Activated CD8-positive, alpha-beta memory T cell treated with anti-CD3 and anti-CD28 coated beads, Interleukin-2, amount 50 U/mL, for 4 hours (primary cell): Measurements from ENCODE around the gene GCK.

ENCODE experiments used
- DNase-seq: peaks from one replicate; pipeline ENCODE4 v3.0.0-alpha.2; 2020

The GCK gene

GRCh38 chr7:44101966-44102845 lies 87.0 kb downstream of the GCK start:
- DNase-seq: no peak

DNA sequence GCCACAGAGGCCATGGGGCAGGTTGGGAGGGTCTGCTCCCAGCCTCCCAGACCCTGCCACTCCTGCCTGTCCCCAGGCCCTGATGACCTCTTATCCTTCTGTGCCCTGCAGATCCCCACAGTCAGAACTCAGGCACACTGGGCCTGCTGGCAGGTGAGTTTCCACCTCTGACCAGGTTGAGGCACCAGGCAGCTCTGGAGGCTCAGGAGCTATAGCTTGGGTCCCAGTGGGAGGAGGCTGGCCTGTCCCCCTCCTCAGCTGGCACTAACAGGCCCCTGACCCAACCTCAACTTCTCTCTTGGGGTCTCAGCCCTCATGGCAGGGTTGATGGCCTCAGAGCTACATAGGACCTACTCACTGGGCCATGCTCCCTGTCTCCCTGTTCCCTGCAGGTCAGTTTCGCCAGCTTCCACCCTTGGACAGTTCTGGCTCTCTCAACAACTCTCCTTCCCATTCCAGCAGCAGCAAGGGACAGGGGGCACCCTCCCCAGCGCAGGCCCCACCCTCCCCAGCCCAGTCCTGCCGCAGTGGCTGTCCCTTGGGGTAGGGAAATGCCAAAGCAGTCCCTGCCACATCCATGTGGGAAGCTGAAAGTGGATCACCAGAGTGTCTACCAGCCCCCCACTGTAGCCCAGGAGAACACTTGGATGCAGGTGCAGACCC lies 87.8 kb downstream of the GCK start:
- no peak for DNase-seq

DNA sequence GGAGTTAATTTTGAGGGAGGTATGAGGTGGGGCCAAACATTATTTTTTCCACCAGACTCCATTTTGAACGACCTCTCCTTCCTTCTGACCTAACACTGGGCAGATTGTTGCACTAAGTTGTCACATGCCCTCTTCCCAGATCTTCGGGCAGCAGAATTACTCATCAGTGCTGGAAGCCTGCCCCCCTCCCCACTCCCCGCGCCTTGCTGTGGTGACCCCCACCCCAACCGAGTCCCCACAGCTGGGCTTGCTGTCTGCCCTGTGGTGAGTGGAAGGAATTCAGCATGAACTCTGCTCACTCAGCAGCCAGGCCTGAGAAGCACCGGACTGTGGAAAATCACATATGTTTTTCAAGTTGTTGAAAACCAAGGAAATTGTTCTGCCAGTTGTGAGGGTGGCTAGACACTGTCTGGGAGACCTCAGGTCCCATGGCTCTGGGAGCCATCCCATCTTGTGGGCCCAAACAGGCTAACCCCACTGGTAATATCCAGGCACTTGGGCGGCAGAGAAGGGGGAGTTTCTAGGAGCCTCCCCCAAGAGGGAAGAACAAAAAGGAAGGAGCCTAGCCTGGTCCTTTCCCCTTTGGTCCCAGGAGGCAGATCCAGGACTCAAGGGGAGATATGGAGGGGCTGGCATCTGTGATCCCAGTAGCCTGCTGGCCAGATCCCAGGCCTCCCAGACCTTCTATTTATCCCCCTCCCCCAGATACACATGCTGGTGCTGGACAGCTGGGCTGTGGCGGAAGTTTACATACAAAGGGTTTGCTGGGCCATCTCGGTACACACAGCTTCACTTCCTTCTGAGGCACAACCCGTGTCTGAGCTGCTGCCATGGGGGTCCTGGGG lies 88.6 kb downstream of the GCK start:
- no peak for DNase-seq

- no peak for DNase-seq
These were observed 89.6 kb downstream of the GCK start for GRCh38 chr7:44099669-44100068.

GRCh38 chr7:44098092-44099068 lies 90.9 kb downstream of the GCK start:
- DNase-seq: no peak

DNA sequence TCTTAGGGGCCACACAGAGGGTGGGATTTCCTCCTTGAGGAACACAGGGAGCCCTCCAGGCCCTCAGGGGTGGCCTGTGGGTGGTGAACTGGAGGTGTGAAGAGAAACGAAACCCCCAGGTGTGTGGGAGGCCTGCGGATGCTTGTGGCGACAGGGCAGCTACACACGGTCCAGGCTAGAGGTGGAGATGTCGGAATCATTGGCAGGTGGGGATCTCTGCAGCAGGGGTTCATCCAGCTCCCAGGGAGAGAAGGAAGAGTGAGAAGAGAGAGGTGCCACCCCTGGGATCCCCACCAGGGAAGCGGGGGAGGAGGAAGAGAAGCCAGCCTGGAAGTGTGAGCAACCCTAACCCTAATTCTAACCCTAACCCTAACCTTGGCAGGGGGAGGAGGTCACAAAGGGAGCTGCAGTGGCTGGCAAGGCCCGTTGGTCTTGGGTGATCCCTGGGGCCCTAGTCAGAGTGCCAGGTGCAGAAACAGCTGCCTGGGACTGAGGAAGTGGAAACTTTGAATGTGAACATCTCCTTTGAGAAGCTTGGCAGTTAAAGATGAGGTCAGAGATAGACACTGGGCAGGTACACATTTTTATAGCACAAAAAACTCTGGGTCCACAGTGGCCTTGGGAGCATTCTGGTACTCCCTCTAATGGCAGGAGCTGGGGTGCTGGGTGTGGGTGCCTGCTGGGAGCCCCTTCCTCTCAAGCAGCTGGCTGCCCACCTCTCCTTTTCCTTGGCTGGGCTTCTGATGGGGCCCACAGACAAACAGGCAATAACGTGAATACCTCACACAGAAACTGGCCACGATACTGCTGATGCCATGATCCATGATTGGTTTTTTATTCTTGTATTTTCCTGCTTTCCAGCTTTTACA lies 91.9 kb downstream of the GCK start:
- DNase-seq: no peak

GRCh38 chr7:44096326-44096881 lies 92.8 kb downstream of the GCK start:
- no peak for DNase-seq

- no peak for DNase-seq
These were observed 93.5 kb downstream of the GCK start for GRCh38 chr7:44095781-44096180.

GRCh38 chr7:44094883-44095592 lies 94.2 kb downstream of the GCK start:
- no peak for DNase-seq

DNA sequence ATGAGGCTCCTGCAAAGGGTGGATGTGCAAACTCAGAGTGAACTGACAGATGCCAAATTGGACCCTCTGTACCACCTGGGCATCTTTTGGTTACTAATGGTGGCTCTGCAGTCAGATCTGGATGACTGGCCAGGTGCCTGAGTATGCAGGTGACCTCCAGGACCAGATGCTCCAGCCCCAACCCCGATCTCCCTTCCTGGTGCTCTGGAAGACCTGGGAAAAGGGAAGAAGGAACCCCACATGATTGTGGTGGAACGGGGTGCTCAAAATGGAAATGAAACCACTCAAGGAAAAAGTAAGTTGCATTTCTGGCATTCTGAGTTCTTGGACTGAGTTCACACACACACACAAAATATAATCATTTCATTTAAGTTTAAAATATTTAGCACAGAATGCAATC lies 94.9 kb downstream of the GCK start:
- DNase-seq: no peak
